HG03135 (cell line): ENCODE data around the gene DNAJB12.
"Not testable (repeated sequence)": the region's sequence is repeated elsewhere in the genome, so short reads cannot be mapped to it uniquely, and the experiment has no call there.

Source experiments
- ATAC-seq: cut with Tn5 transposase; IDR thresholded peaks from one replicate; pipeline ENCODE4 v1.9.1; 2021; ENCODE audit warnings: mild to moderate bottlenecking, moderate library complexity; ENCODE audit not compliant: unreplicated experiment

Gene DNAJB12

GRCh38 chr10:72353965-72354355 is 759 bp downstream of the DNAJB12 start:
- ATAC-seq = peak; percentile 20

DNA sequence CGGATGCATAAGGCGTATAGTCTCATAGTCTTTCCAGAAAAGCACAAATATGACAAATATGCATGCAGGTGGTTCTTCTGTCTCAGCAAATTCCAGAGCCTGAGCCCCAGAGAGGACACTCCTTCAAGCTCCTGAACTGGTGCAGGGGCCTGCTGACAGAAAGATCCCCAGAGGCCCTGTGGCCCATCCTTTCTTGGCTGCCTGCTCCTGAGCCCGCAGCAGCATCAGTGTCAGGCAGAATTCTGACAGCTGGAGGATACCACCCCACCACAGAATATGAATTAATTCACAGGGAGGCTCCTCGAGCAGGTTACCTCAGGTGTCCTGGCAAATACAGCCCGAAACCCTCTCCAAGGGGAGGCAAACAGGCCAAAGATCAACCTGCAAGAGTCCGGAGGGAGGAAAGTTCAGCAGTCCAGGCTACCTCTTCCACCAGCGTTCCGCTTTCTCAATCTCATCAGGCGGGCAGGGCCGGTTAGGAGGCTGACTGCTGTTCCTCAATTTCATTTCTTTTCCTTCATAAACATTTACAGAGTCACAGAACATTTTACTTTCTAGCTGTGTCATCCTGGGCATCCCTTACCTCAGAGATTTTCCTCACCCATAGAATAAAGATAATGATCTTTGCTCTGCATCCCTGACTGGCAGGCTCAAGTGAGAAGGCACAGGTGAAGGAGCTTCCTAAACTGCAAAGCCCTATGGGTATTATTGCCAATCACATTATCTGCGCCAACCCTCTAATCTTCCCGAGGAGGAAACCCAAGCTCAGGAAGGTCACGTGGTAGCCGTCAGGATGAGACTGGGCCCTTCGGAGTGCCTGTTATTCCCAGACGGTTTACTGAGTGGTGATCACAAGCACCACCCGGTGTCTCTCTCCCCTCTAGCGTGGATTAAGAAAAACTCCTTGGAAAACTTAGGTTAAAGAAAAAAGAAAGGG is 1.4 kb downstream of the DNAJB12 start:
- no peak for ATAC-seq

DNA sequence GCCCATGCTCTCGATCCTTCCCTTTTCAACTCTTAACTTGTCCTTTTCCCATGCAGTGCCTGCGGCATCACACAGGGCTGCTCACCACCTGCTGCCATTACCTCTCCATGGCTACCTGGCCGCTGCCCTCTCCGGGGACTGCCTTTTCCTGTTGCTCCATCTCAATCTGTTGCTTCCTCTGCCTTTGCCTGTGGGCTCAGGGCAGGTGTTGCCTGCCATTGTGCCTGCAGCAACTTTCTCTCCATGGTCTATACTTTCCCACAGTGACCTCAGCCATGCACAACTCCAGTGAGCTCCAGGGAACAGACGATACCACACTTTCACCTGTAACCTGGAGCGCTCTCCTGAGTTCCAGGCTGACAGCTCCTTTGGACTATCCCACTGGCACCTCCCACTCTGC is 3.2 kb downstream of the DNAJB12 start:
- no peak for ATAC-seq

- no peak for ATAC-seq
These were observed 5.3 kb downstream of the DNAJB12 start for GRCh38 chr10:72349438-72349837.

- no peak for ATAC-seq
These were observed 6.4 kb downstream of the DNAJB12 start for GRCh38 chr10:72348282-72348681.

- ATAC-seq = not testable (repeated sequence)
These were observed 8.6 kb downstream of the DNAJB12 start for GRCh38 chr10:72346117-72346516.

DNA sequence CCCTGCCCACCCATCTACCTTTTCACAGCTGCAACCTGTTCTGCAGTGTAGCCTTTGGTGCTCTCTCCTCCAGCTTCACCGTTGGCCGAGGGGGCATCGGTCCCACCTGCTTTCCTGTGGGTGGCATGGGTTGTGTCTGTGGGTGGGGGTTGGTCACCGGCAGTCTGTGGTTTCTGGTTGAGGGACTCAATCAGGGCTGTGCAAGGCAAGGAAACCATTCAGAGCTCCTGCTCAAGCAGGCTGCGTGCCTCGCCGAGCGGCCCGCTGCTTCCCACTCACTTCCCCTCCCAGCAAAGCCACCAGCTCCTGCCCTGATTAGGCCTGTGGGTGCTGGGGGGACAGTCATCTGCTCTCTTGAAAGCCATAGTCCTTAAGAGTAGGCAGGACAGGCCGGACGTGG is 9.8 kb downstream of the DNAJB12 start:
- ATAC-seq = no peak

- ATAC-seq = no peak
These were observed 11.8 kb downstream of the DNAJB12 start for GRCh38 chr10:72342911-72343310.

GRCh38 chr10:72340510-72341261 is 14.0 kb downstream of the DNAJB12 start:
- no peak for ATAC-seq

DNA sequence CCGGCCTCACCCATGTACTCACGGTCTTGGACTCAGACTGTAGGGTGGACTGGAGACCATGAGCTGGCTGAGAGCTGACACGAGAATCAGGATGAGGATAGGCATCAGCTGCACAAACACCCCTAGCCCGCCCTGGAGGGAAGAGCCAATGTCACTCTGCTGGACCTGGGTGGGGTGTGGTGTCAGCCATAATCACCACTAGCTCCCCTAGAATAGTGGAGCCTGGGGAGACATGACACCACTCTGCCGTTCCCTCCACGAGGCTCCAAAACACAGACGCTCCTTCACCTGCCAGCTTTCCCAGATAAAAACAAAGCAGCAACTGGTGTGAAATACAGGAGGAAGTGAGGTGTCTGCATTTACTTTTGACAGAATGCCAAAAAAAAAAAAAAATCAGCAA is 16.5 kb downstream of the DNAJB12 start:
- ATAC-seq = no peak

DNA sequence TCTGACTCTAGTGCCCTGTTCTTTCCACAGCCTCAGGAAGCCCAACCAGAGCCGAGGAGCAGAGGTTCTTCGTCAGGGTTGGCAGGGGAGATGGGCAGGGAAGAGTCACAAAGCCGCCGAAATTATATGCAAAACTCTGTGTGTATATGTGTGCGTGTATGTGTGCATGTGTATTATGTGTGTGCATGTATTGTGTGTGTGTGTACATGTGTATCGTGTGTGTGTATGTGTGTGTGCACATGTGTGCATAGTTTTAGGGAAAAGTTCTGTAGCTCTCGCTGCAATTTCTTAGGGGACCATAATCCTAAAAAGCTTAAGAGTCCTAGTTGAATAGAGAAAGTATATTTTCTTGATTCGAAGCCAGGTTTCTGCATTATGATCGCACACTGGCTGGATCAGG is 17.0 kb downstream of the DNAJB12 start:
- no peak for ATAC-seq

- ATAC-seq = no peak
These were observed 17.6 kb downstream of the DNAJB12 start for GRCh38 chr10:72337039-72337629.

- no peak for ATAC-seq
These were observed 18.3 kb downstream of the DNAJB12 start for GRCh38 chr10:72336259-72337038.

DNA sequence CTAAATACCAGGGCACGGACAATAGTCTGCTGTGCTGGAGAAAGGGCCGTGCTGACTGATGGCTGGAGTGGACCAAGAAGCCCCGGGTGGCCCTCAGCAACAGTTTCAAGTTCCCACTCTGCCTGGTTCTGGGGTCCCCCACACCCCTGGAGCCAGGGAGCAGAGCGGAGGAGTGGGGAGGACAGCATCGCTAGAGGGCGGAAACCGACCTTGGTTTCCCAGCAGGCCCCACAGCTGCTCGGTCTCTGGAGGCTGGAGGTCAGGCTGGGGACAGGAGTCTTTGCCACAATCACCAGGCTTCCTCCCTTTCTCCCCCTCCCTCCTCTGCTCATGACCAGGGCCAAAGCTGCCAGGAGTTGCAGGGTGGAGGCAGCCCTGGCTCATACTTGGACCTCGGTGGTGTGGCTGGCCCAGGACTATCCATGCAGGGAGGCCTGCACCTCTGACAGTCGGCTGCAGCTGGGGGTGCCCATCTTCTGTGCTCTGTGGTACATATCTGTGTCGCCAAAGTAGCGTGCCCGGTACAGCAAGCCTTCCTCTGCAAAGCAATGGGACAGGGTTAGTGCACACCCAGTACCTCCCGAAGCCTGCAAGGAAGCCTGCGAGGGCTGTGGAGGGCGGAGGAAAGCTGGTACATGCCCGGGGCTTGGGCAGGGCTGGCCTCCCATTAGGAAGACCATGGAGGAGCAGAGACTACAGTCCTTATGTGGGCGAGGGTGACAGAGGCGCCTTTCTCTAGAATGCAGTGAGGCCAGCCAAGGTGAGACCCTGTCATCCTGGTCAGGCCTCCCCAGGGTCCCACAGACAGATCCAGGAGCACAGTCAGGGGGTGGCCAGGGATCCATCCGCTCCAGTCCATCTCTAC is 19.1 kb downstream of the DNAJB12 start:
- ATAC-seq = peak; percentile 32

GRCh38 chr10:72334825-72335393 is 19.8 kb downstream of the DNAJB12 start:
- peak; percentile 55 for ATAC-seq

DNA sequence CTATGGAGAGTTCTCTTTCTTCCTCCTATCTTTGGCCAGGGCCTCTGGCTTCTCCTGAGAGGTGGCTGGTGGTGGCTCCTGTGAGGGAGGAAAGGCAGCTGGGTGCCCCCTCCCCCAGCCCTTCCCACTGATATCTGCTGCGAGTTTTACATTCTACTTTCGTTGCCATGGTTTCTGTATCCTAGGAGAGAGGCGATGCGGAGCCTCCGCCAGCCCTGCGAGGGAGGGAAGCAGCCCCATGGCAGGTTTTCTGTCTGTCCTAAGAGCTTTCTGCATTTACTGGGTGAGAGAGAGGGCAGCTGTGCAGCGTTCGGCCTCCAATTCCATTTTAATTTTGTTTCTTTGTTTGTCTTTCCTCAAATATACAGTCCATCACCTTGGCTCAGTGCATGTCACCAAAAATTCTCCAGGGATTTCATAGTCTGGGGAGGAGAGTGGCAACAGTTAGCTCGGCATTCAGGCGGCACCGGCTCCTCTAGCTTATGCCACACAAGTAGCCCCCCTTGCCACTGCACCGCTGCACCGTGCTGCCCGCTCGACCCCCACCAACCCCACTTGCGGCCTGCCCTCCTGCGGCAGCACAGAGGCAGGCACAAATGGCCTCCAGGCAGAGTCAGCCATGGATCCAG is 20.4 kb downstream of the DNAJB12 start:
- no peak for ATAC-seq

- no peak for ATAC-seq
These were observed 21.4 kb downstream of the DNAJB12 start for GRCh38 chr10:72333112-72334015.
